Effector CD4-positive, alpha-beta T cell (primary cell): Measurements from ENCODE around the gene WSCD2.
"Not testable (repeated sequence)": the region's sequence is repeated elsewhere in the genome, so short reads cannot be mapped to it uniquely, and the experiment has no call there.

Source experiments
- DNase-seq: peaks from one replicate; pipeline ENCODE4 v3.0.0-alpha.2; 2020

The WSCD2 gene

GRCh38 chr12:108199106-108199505, 70.0 kb downstream of the WSCD2 start:
- DNase-seq, result no peak

GRCh38 chr12:108201808-108202207, 72.7 kb downstream of the WSCD2 start:
- no peak for DNase-seq

- no peak for DNase-seq
These were observed 75.3 kb downstream of the WSCD2 start for GRCh38 chr12:108204117-108204987.

GRCh38 chr12:108205864-108206263, 76.8 kb downstream of the WSCD2 start:
- DNase-seq, result no peak

GRCh38 chr12:108207791-108208730, 79.0 kb downstream of the WSCD2 start:
- no peak for DNase-seq

GRCh38 chr12:108210001-108210400, 80.9 kb downstream of the WSCD2 start:
- DNase-seq, result no peak

- no peak for DNase-seq
These were observed 82.1 kb downstream of the WSCD2 start for GRCh38 chr12:108211157-108211556.

GRCh38 chr12:108213871-108214445, 84.9 kb downstream of the WSCD2 start:
- no peak for DNase-seq

GRCh38 chr12:108214486-108214885, 85.4 kb downstream of the WSCD2 start:
- DNase-seq, result no peak

GRCh38 chr12:108215458-108215857, 86.4 kb downstream of the WSCD2 start:
- no peak for DNase-seq

GRCh38 chr12:108218921-108219320, 89.8 kb downstream of the WSCD2 start:
- DNase-seq, result no peak

- DNase-seq, result not testable (repeated sequence)
These were observed 96.0 kb downstream of the WSCD2 start for GRCh38 chr12:108225101-108225500.

- DNase-seq, result no peak
These were observed 97.8 kb downstream of the WSCD2 start for GRCh38 chr12:108226866-108227265.

- no peak for DNase-seq
These were observed 99.7 kb downstream of the WSCD2 start for GRCh38 chr12:108228746-108229145.

GRCh38 chr12:108231109-108231905, 102.2 kb downstream of the WSCD2 start:
- DNase-seq, result no peak

GRCh38 chr12:108231909-108232434, 102.9 kb downstream of the WSCD2 start:
- no peak for DNase-seq

GRCh38 chr12:108232565-108232964, 103.5 kb downstream of the WSCD2 start:
- no peak for DNase-seq

GRCh38 chr12:108234158-108234557, 105.1 kb downstream of the WSCD2 start:
- no peak for DNase-seq

- DNase-seq, result no peak
These were observed 106.3 kb downstream of the WSCD2 start for GRCh38 chr12:108235197-108235984.

GRCh38 chr12:108235985-108236263, 106.8 kb downstream of the WSCD2 start:
- no peak for DNase-seq

- DNase-seq, result no peak
These were observed 107.3 kb downstream of the WSCD2 start for GRCh38 chr12:108236366-108236765.

GRCh38 chr12:108237272-108237671, 108.2 kb downstream of the WSCD2 start:
- no peak for DNase-seq
